GM13976 (cell line): ENCODE measurements around the gene CXXC1.
"Not testable (repeated sequence)": the region's sequence is repeated elsewhere in the genome, so short reads cannot be mapped to it uniquely, and the experiment has no call there.

Experiments
- DNase-seq: peaks from one replicate; pipeline ENCODE4 v3.0.0; 2012; ENCODE audit warnings: low spot score
- in situ Hi-C: fragments of 300-500 bp; cut with MboI; formaldehyde crosslinking; loops from one replicate; pipeline ENCODE4 v1.12.0; 2022; ENCODE audit warnings: low sequenced_read_pairs, mixed read lengths, inconsistent platforms; ENCODE audit not compliant: unreplicated experiment
- TF ChIP-seq, protein P1 (sequence below): IDR thresholded peaks from 2 replicates; pipeline ENCODE4 v1.5.1; 2012; ENCODE audit warnings: borderline replicate concordance, mild to moderate bottlenecking; ENCODE audit not compliant: insufficient read depth; ENCODE audit errors: extremely low read depth, missing control alignments, control extremely low read depth

The CXXC1 gene

DNA sequence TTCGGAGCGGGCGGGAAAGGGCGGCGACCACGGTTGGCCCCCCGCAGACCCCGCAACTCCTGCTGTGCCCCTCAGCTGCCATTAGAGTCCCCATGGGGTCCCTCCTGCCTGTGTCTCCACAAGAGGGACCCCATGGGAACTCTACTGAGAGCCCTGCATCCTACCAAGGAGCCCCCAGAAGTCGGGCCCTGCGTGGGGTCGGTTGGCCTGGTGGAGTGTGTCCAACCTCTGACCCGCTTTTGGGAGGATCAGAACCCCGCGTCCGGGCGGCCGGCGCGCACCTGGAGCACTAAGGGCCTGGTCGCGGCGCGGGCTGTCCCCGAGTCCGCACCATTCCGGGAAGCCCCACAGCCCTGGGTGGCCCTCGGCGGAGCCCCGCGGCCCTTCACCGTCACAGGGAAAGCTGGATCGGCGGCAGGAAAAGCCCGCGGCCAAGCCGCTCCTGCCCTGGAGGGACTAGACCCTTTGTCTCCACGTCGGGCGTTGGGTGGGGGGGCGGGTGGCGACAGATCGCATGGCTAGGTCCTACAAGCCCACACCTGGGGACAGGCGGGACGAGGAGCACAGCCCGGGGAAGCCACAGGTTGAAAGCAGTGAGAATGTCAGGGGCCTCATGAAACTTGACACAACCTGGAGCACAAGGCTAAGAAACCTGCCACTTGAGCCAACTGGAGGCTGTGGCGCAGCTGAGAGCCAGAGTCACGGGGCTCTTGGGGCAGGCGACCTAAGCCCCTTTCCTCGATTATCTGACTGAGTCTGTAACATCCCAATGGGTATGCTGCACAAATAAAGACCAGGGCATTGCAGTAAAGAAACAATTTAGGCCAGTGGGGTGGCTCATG lies 11.2 kb upstream of the CXXC1 start:
- DNase-seq = no peak
- in situ Hi-C loops = no loop called here
- TF ChIP-seq, protein P1, sequence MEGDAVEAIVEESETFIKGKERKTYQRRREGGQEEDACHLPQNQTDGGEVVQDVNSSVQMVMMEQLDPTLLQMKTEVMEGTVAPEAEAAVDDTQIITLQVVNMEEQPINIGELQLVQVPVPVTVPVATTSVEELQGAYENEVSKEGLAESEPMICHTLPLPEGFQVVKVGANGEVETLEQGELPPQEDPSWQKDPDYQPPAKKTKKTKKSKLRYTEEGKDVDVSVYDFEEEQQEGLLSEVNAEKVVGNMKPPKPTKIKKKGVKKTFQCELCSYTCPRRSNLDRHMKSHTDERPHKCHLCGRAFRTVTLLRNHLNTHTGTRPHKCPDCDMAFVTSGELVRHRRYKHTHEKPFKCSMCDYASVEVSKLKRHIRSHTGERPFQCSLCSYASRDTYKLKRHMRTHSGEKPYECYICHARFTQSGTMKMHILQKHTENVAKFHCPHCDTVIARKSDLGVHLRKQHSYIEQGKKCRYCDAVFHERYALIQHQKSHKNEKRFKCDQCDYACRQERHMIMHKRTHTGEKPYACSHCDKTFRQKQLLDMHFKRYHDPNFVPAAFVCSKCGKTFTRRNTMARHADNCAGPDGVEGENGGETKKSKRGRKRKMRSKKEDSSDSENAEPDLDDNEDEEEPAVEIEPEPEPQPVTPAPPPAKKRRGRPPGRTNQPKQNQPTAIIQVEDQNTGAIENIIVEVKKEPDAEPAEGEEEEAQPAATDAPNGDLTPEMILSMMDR = no peak

DNA sequence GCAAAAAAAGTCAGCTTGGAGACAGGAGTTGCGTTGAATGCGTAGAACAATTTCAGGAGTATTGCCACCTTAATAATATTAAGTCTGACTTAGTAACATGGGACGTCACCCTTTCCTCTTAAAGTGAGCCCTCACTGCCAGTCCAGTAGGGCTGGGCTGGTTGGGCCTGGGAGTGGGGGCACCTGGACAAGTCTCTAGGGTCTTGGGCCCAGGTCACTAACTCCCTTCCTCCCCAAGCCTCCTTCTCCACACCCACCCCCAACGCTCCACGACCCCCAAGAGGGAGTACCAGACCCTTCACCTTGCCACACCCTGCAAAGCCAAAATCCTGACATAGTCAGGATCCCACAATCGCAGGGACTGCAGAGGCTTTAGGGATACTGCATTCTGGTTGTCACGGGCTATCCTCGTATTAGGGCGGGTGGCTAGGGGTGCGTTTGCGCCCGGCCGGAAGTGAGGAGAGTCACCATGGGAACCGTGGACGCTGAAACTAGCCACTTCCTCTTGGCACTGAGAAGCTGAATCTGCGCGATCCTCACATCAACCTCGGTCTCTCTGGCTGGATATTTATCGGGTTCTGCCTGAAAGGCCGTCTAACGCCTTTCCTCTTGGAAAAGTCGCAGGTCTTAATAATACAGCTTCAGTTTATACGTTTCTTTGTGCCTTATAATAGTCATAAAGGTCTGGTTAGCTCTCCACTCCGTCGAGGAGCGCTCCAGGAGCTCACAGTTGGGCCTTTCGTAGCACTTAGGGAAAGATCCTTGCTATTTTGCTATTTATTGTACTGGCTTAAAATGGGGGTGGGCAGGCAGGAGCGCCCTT lies 10.3 kb upstream of the CXXC1 start:
- TF ChIP-seq, protein P1 = no peak
- in situ Hi-C loops = no loop called here
- peak; percentile 89 for DNase-seq

DNA sequence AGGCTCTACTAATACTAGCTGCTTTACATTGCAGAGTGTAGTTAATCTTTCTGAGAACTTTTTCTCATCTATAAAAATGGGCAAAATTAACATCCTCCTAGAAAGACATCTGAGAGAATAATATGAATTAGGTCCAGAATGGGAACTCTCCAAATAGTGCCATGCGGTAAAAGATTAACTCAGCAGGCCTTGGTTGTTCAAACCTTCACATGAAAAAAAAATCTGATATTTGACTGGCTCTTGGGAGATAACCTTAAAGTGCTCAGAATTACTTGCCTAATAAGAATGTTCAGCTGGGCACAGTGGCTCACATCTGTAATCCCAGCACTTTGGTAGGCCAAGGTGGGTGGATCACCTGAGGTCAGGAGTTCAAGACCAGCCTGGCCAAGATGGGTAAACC lies 5.5 kb upstream of the CXXC1 start:
- TF ChIP-seq, protein P1 = no peak
- in situ Hi-C loops = no loop called here
- no peak for DNase-seq

DNA sequence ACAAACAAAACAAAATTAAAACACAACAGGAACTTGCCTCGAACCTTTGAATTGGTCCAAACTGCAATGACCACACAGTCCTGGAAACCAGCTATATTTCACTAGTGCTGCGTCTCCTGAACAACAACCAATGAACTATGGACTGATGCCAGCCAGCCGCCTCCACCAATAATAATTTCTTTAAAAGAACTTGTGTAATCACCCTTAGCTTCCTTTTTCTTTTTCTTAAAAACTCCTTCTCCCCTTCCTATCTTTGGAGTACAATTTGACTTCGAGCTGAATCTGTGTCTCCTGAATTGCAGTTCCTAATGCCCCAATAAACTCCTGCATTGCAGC lies 1.6 kb upstream of the CXXC1 start:
- DNase-seq = no peak
- in situ Hi-C loops = loop anchor here (10.0 kb wide), 1 partner anchor 66 kb away; no protein-coding TSS in a partner anchor
- TF ChIP-seq, protein P1 = no peak

DNA sequence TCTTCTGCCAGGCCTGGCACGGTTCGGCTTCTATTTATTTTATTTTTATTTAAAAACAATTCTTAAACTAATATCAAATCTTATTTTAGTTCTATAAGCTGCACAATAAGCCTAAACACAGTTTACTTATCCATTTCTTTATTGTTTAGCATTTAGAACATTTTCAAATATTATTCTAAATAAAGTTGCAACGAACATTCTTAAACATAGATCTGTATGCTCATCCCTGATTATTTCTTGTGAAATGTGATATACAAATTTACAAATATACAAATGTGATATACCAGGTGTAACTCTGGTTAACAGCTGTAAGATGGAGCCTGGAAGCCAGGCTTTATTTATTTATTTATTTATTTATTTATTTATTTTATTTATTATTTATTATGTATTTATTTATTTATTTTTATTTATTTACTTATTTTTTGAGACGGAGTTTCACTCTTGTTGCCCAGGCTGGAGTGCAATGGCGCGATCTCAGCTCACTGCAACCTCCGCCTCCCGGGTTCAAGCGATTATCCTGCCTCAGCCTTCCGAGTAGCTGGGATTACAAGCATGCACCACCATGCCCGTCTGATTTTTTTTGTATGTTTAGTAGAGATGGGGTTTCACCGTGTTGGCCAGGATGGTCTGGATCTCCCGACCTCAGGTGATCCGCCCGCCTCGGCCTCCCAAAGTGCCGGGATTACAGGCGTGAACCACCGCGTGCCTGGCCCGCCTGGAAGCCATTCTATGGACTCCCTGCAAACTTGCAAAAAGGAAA lies 1.0 kb upstream of the CXXC1 start:
- in situ Hi-C loops = loop anchor here (10.0 kb wide), 1 partner anchor 66 kb away; no protein-coding TSS in a partner anchor
- DNase-seq = not testable (repeated sequence)

DNA sequence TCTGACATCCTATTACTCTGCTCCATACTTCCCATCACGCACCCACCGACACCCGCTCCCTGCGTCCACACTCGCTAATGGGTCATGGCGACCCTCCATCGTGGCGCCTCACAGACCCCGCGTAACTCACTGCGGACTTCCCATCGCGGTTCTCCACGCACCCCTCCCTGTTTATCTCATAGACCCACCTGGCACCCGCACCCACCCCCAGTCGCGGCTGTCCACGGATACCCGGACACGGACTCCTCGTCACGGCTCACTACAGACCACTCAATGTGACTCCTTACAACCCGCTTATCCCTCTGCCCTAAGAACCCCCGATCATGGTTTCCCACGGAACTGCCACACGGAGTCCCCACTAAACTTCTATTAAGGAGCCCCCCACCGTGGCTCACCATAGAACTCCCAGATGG lies 458 bp downstream of the CXXC1 start:
- no peak for DNase-seq
- in situ Hi-C loops = loop anchor here (10.0 kb wide), 1 partner anchor 68 kb away; no protein-coding TSS in a partner anchor
- TF ChIP-seq, protein P1 = no peak
